ENCODE measurements around the gene SPDYE1. TPM values are rescaled to one million over a fixed set of nuclear protein-coding genes. Genes with fewer than 3 reads are reported as not detected.
"Not testable (repeated sequence)": the region's sequence is repeated elsewhere in the genome, so short reads cannot be mapped to it uniquely, and the experiment has no call there.

SPDYE1 gene
- polyA plus RNA-seq, 3 donors, result not detected

- H3K4me3 ChIP-seq (replicated peaks in 1 of 3; ENCODE audit: low read depth in 2 of 3, low read length in 3 of 3); DNase-seq; H3K9ac ChIP-seq (ENCODE audit: insufficient read depth, low read length, poor library complexity, severe bottlenecking); H3K27me3 ChIP-seq (ENCODE audit: control insufficient read depth in 2 of 2, insufficient read depth in 2 of 2, low read length in 2 of 2); H4K20me1 ChIP-seq (ENCODE audit: insufficient read depth, low read length); H3K79me2 ChIP-seq (ENCODE audit: insufficient read depth, low read length); H3K4me1 ChIP-seq (ENCODE audit: control insufficient read depth in 1 of 2, insufficient read depth in 2 of 2, low read length in 2 of 2); H3K27ac ChIP-seq (ENCODE audit: low read depth in 1 of 2, low read length in 2 of 2); H2AFZ ChIP-seq (ENCODE audit: insufficient read depth, low read depth, low read length, poor library complexity, severe bottlenecking); H3K9me3 ChIP-seq (replicated peaks in 1 of 2; ENCODE audit: control insufficient read depth in 1 of 2, insufficient read depth in 1 of 2, low read length in 2 of 2); H3K9me3 Mint-ChIP-seq; H3K4me2 ChIP-seq (replicated peaks; ENCODE audit: extremely low read depth, low read length, poor library complexity, severe bottlenecking); H3K4me3 Mint-ChIP-seq; H3K4me1 Mint-ChIP-seq; H3K27ac Mint-ChIP-seq; H3K27me3 Mint-ChIP-seq (ENCODE audit: low read depth in 3 of 3); intact Hi-C loops (cut with micrococcal nuclease): not testable (repeated sequence)
- 100% methylated on average over 2 of the region's 8 CpGs for WGBS (ENCODE audit: insufficient coverage)
- peaks cover 20% of the 10 kb centered on the region in 2 donors for H3K36me3 ChIP-seq (replicated peaks in 1 of 2; ENCODE audit: control insufficient read depth in 1 of 2, insufficient read depth in 2 of 2, low read length in 2 of 2)
- H3K36me3 Mint-ChIP-seq, result peaks cover 25 to 39% of the 10 kb centered on the region in 2 donors
Measured at GRCh38 chr7:44012081-44012480, 14.4 kb downstream of the SPDYE1 start.

- H3K27me3 Mint-ChIP-seq (ENCODE audit: low read depth in 3 of 3); H3K4me3 ChIP-seq (replicated peaks in 1 of 3; ENCODE audit: low read depth in 2 of 3, low read length in 3 of 3); H3K9me3 ChIP-seq (replicated peaks in 1 of 2; ENCODE audit: control insufficient read depth in 1 of 2, insufficient read depth in 1 of 2, low read length in 2 of 2); H3K27ac ChIP-seq (ENCODE audit: low read depth in 1 of 2, low read length in 2 of 2); H3K4me2 ChIP-seq (replicated peaks; ENCODE audit: extremely low read depth, low read length, poor library complexity, severe bottlenecking); H3K4me3 Mint-ChIP-seq; DNase-seq; H3K79me2 ChIP-seq (ENCODE audit: insufficient read depth, low read length); H4K20me1 ChIP-seq (ENCODE audit: insufficient read depth, low read length); H3K9ac ChIP-seq (ENCODE audit: insufficient read depth, low read length, poor library complexity, severe bottlenecking); H3K9me3 Mint-ChIP-seq; H3K27me3 ChIP-seq (ENCODE audit: control insufficient read depth in 2 of 2, insufficient read depth in 2 of 2, low read length in 2 of 2); H3K27ac Mint-ChIP-seq; H2AFZ ChIP-seq (ENCODE audit: insufficient read depth, low read depth, low read length, poor library complexity, severe bottlenecking): not testable (repeated sequence)
- H3K4me1 Mint-ChIP-seq, result peaks cover 11% of the 10 kb centered on the region
- no CpG with 5 or more reads among the region's 12 CpGs for WGBS (ENCODE audit: insufficient coverage)
- Histone ChIP-seq H3K4me1 (ENCODE audit: control insufficient read depth in 1 of 2, insufficient read depth in 2 of 2, low read length in 2 of 2) (peaks cover 0 to 11% of the 10 kb centered on the region in 2 donors), H3K36me3 (replicated peaks in 1 of 2; ENCODE audit: control insufficient read depth in 1 of 2, insufficient read depth in 2 of 2, low read length in 2 of 2) (peaks cover 15 to 17% of the 10 kb centered on the region in 2 donors)
- peaks cover 19 to 26% of the 10 kb centered on the region in 2 donors for H3K36me3 Mint-ChIP-seq
- intact Hi-C loops (cut with micrococcal nuclease), result loop anchor here in 1 of 2 donors (5.0 kb wide), 1 partner anchor 107 kb away; the partner anchor contains the start of gene POLD2
Measured at GRCh38 chr7:44015090-44015489, 17.4 kb downstream of the SPDYE1 start.
